Measurements from ENCODE around the gene FBXO8.

DNA sequence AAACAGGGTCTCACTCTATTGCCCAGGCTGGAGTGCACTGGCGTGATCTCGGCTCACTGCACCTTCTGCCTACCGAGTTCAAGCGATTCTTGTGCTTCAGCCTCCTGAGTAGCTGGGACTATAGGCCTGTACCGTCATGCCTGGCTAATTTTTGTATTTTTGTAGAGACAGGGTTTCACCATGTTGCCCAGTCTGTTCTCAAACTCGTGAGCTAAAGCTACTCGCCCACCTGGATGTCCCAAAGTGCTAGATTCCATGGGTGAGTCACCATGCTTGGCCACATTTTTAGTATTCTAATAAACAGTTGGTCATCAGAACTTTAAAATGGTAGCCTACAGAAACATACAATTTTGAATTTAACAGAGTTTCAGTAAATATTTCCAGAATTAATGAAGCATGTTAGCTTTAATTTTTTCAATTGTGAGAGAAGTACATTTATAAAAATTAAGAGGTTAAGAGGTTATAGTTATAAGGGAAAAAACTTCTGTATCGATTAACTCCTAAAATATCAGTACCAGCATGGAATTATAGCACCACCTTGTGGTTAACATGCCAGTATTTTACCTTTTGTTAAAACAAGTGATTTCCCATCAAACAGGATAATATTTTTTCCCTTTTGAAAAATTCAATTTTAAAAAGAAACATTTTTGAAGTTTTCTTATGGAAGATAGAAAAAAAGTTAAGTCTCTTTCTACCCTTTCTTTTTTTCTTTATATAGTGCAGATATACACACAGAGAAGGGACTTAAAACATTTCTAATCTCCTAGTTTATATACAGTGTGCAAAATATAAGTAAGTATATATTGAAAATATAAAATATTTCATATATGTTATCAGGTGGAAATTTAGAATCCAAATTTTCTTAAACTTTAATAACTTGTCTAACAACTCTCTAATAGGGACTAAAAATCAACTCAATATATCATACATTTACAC, 35.6 kb upstream of the FBXO8 start:
- TF ChIP-seq, protein P1, sequence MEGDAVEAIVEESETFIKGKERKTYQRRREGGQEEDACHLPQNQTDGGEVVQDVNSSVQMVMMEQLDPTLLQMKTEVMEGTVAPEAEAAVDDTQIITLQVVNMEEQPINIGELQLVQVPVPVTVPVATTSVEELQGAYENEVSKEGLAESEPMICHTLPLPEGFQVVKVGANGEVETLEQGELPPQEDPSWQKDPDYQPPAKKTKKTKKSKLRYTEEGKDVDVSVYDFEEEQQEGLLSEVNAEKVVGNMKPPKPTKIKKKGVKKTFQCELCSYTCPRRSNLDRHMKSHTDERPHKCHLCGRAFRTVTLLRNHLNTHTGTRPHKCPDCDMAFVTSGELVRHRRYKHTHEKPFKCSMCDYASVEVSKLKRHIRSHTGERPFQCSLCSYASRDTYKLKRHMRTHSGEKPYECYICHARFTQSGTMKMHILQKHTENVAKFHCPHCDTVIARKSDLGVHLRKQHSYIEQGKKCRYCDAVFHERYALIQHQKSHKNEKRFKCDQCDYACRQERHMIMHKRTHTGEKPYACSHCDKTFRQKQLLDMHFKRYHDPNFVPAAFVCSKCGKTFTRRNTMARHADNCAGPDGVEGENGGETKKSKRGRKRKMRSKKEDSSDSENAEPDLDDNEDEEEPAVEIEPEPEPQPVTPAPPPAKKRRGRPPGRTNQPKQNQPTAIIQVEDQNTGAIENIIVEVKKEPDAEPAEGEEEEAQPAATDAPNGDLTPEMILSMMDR (IDR thresholded peaks at IDR 0.05), result peak in 5 of 6 experiments; percentile 16 to 62 (median 44)
- no peak for TF ChIP-seq POLR2A (IDR thresholded peaks at IDR 0.05)
